Endothelial cell (in vitro differentiated cells): ENCODE data around the gene SEPTIN12. TPM values are rescaled to one million over a fixed set of nuclear protein-coding genes. Genes with fewer than 3 reads are reported as not detected.
A peak's percentile ranks its signal among the peaks of the same experiment; 100 is the strongest.

ENCODE experiments used
- DNase-seq: peaks from one replicate; pipeline ENCODE4 v3.0.0; 2021; ENCODE audit warnings: low spot score
- H3K27ac Mint-ChIP-seq: one replicate; pipeline ENCODE4 v1.8.0; 2021; ENCODE audit warnings: mixed read lengths, inconsistent platforms; ENCODE audit not compliant: unreplicated experiment
- H3K27me3 Mint-ChIP-seq: one replicate; pipeline ENCODE4 v1.8.0; 2021; ENCODE audit warnings: mild to moderate bottlenecking, moderate library complexity, mixed read lengths, inconsistent platforms; ENCODE audit not compliant: unreplicated experiment
- H3K36me3 Mint-ChIP-seq: one replicate; pipeline ENCODE4 v1.8.0; 2021; ENCODE audit warnings: mild to moderate bottlenecking, low read depth, mixed read lengths, inconsistent platforms; ENCODE audit not compliant: unreplicated experiment
- H3K4me1 Mint-ChIP-seq: one replicate; pipeline ENCODE4 v1.8.0; 2021; ENCODE audit warnings: mild to moderate bottlenecking, mixed read lengths, inconsistent platforms; ENCODE audit not compliant: unreplicated experiment
- H3K4me3 Mint-ChIP-seq: one replicate; pipeline ENCODE4 v1.8.0; 2021; ENCODE audit warnings: mild to moderate bottlenecking, mixed read lengths, inconsistent platforms; ENCODE audit not compliant: unreplicated experiment
- H3K9me3 Mint-ChIP-seq: one replicate; pipeline ENCODE4 v1.8.0; 2021; ENCODE audit warnings: mixed read lengths, inconsistent platforms; ENCODE audit not compliant: unreplicated experiment
- total RNA-seq: library from RNA; stranded (reverse); fragmentation: NEBNext Ultra II Directional; extraction: Animal tissue kit (Norgen Biotek cat#: 25700); gene quantifications from one replicate; pipeline ENCODE4 v1.2.1, GENCODE V29; 2021; ENCODE audit not compliant: unreplicated experiment
- TF ChIP-seq, protein P1 (sequence below): fragments of 200-600 bp; sonication (generic); IDR thresholded peaks from one replicate; pipeline ENCODE4 v1.5.0; 2021; ENCODE audit warnings: antibody characterized with exemption; ENCODE audit not compliant: unreplicated experiment

SEPTIN12 gene
- total RNA-seq, 1 donor from 2014 or later, result 11.5 TPM

DNA sequence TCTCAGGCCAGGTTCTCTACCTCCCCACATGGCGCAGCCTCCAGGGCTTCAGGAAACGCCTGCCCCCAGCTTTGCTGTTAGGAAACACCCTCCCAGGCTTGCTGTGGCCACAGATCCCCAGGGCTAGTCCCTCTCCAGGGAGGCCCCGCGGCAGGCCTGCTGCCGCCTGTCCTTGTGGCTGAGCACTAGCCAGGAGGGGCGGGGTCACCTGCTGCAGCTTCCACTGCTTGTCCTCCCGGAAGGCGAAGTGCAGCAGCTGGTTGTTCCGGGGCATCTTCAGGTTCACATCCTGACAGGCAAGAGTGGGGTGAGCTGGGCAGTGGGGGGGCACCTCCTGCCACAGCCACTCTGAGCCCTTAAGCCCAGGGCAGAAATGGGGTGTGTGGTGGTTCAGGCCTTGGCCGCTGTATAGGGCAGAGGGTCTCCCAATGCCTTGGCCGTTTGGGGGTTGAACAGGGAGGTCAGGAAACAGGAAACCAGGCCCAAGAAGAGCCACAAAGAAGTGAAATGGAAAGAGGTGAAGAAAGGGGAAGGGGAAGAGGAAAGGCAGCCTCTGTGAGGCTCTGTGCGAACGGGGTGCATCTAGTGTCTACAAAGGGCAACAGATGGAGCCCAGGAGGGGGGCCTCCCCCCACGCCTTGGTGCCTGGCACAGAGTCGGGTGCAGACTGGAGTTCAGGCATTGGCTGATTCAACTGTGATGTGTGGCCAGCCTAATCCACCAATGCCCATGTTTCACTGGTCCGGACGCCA is 12.3 kb upstream of the SEPTIN12 start:
- Mint-ChIP-seq H3K36me3 (peaks cover 16% of the 10 kb centered on the region), H3K27me3 (peaks cover 2% of the 10 kb centered on the region), H3K4me1 (peaks cover 10% of the 10 kb centered on the region), H3K4me3 (peak overlapping the region; percentile 87), H3K9me3 (no peaks in the 10 kb centered on the region), H3K27ac (peak overlapping the region; percentile 92)
- peak; percentile 34 for DNase-seq
- TF ChIP-seq, protein P1, sequence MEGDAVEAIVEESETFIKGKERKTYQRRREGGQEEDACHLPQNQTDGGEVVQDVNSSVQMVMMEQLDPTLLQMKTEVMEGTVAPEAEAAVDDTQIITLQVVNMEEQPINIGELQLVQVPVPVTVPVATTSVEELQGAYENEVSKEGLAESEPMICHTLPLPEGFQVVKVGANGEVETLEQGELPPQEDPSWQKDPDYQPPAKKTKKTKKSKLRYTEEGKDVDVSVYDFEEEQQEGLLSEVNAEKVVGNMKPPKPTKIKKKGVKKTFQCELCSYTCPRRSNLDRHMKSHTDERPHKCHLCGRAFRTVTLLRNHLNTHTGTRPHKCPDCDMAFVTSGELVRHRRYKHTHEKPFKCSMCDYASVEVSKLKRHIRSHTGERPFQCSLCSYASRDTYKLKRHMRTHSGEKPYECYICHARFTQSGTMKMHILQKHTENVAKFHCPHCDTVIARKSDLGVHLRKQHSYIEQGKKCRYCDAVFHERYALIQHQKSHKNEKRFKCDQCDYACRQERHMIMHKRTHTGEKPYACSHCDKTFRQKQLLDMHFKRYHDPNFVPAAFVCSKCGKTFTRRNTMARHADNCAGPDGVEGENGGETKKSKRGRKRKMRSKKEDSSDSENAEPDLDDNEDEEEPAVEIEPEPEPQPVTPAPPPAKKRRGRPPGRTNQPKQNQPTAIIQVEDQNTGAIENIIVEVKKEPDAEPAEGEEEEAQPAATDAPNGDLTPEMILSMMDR, result no peak

- no peak for DNase-seq
- Mint-ChIP-seq H3K4me1 (peaks cover 10% of the 10 kb centered on the region), H3K27me3 (peaks cover 2% of the 10 kb centered on the region), H3K27ac (no peak overlapping the region), H3K9me3 (no peaks in the 10 kb centered on the region), H3K36me3 (peaks cover 13% of the 10 kb centered on the region), H3K4me3 (peak overlapping the region; percentile 62)
- TF ChIP-seq, protein P1, result no peak
These were observed 11.2 kb upstream of the SEPTIN12 start for GRCh38 chr16:4799171-4799855.

DNA sequence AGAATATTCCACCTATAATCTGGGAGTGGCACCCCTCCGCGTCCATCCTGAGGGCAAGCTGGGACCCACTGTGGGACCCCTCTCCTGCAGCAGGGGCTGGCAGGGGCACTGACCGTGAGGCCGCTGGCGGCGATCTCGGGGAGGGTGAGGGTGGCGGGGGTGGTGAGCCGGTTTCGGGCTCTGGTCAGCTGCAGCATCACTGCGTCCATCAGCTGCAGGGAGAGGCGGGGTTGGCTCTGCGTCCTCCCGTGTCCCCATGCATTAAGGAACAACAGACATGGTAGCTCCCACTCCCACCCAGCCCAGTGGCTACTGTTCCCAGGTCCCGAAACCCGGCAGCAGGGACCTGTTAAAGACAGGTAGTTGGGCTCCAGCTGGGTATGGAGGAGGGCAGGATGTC is 10.3 kb upstream of the SEPTIN12 start:
- DNase-seq, result no peak
- Mint-ChIP-seq H3K36me3 (peaks cover 13% of the 10 kb centered on the region), H3K27me3 (peaks cover 2% of the 10 kb centered on the region), H3K9me3 (no peaks in the 10 kb centered on the region), H3K27ac (no peak overlapping the region), H3K4me3 (no peak overlapping the region), H3K4me1 (peaks cover 10% of the 10 kb centered on the region)
- TF ChIP-seq, protein P1, result no peak

GRCh38 chr16:4797805-4798252 is 9.7 kb upstream of the SEPTIN12 start:
- peaks cover 10% of the 10 kb centered on the region for H3K4me1 Mint-ChIP-seq
- DNase-seq, result no peak
- no peak overlapping the region for H3K4me3 Mint-ChIP-seq
- peaks cover 13% of the 10 kb centered on the region for H3K36me3 Mint-ChIP-seq
- no peaks in the 10 kb centered on the region for H3K27me3 Mint-ChIP-seq
- no peak overlapping the region for H3K27ac Mint-ChIP-seq
- TF ChIP-seq, protein P1, result no peak
- H3K9me3 Mint-ChIP-seq, result no peaks in the 10 kb centered on the region
